ENCODE data around the gene THSD4.

The THSD4 gene

DNA sequence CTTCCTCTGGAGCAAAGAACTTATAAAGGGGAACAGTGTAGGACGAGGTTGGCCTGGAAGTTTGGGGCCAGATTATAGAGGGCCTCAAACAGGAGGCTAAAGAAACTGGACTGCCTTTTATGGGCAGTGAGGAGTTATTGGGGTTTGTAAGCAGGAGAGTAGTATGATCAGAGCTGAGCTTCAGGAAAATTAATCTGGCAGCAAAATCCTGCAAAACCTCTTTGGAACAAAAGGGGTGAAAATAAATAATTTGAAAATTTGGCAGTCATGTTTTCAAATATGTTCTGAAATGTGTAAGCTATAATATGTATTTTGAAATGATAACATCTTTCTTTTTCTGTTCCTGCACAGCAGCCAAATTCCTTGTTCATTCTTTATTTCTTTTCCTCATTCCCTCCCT, 164.9 kb downstream of the THSD4 start:
- Histone ChIP-seq H3K4me3 (replicated peaks; ENCODE audit: insufficient read depth, low read length) (no peak overlapping the region), H3K27ac (replicated peaks) (no peak overlapping the region), H3K27me3 (ENCODE audit: insufficient read depth, poor library complexity, severe bottlenecking) (no peaks in the 10 kb centered on the region)
- TF ChIP-seq SPI1 (IDR thresholded peaks at IDR 0.05; ENCODE audit: borderline replicate concordance, low read depth) (no peak), GABPA (IDR thresholded peaks at IDR 0.05; ENCODE audit: low read depth) (no peak), POLR2AphosphoS5 (IDR thresholded peaks at IDR 0.05; ENCODE audit: low read depth) (no peak)
- TF ChIP-seq, protein P1, sequence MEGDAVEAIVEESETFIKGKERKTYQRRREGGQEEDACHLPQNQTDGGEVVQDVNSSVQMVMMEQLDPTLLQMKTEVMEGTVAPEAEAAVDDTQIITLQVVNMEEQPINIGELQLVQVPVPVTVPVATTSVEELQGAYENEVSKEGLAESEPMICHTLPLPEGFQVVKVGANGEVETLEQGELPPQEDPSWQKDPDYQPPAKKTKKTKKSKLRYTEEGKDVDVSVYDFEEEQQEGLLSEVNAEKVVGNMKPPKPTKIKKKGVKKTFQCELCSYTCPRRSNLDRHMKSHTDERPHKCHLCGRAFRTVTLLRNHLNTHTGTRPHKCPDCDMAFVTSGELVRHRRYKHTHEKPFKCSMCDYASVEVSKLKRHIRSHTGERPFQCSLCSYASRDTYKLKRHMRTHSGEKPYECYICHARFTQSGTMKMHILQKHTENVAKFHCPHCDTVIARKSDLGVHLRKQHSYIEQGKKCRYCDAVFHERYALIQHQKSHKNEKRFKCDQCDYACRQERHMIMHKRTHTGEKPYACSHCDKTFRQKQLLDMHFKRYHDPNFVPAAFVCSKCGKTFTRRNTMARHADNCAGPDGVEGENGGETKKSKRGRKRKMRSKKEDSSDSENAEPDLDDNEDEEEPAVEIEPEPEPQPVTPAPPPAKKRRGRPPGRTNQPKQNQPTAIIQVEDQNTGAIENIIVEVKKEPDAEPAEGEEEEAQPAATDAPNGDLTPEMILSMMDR (IDR thresholded peaks at IDR 0.05; ENCODE audit: insufficient read depth, low read length): no peak
- TF ChIP-seq, protein P2, sequence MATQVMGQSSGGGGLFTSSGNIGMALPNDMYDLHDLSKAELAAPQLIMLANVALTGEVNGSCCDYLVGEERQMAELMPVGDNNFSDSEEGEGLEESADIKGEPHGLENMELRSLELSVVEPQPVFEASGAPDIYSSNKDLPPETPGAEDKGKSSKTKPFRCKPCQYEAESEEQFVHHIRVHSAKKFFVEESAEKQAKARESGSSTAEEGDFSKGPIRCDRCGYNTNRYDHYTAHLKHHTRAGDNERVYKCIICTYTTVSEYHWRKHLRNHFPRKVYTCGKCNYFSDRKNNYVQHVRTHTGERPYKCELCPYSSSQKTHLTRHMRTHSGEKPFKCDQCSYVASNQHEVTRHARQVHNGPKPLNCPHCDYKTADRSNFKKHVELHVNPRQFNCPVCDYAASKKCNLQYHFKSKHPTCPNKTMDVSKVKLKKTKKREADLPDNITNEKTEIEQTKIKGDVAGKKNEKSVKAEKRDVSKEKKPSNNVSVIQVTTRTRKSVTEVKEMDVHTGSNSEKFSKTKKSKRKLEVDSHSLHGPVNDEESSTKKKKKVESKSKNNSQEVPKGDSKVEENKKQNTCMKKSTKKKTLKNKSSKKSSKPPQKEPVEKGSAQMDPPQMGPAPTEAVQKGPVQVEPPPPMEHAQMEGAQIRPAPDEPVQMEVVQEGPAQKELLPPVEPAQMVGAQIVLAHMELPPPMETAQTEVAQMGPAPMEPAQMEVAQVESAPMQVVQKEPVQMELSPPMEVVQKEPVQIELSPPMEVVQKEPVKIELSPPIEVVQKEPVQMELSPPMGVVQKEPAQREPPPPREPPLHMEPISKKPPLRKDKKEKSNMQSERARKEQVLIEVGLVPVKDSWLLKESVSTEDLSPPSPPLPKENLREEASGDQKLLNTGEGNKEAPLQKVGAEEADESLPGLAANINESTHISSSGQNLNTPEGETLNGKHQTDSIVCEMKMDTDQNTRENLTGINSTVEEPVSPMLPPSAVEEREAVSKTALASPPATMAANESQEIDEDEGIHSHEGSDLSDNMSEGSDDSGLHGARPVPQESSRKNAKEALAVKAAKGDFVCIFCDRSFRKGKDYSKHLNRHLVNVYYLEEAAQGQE (IDR thresholded peaks at IDR 0.05; ENCODE audit: insufficient replicate concordance, low read depth): no peak
- no peak for DNase-seq (ENCODE audit: low read depth in 1 of 2, low spot score in 1 of 2)

DNA sequence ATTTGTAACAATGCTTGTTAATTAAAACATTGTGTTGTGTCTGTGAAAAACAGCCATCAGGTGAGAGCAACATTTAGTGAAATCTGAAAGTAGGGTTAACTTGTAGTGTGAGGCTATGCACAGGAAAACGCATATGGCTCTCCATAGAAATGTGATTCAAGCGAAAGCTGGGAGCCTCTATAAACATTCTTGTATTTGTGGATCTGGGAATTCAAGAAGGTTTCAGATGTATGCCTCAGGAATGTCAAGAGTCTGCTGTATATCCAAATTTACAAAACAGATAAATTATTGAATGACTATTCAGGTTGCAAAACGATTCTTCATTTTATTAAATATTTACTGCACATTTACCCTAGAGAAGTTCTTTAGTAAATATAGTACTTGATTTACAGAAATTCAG, 166.0 kb downstream of the THSD4 start:
- H3K27me3 ChIP-seq (ENCODE audit: insufficient read depth, poor library complexity, severe bottlenecking): no peaks in the 10 kb centered on the region
- no peak for DNase-seq (ENCODE audit: low read depth in 1 of 2, low spot score in 1 of 2)
- no peak overlapping the region for H3K27ac ChIP-seq (replicated peaks)
- no peak overlapping the region for H3K4me3 ChIP-seq (replicated peaks; ENCODE audit: insufficient read depth, low read length)
- no peak for TF ChIP-seq GABPA (IDR thresholded peaks at IDR 0.05; ENCODE audit: low read depth)

DNA sequence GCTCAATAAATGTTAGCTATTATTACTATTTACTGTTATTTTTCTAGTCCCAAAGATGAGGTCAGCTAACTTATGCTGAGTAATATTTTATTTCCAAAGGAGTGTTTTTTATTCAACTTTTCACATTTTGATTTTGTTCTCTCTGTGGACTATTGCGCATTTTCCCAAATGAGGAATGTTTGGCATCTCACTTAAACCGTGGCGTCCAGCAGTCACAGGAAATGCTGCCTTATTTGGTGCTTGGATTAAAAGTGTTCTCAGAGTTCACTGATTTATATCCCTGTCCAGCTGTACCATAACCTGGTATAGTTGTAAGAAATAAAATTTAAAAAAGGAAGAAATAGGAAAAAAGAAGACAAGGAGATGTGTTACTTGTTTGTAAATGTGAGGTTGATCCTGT, 166.8 kb downstream of the THSD4 start:
- Histone ChIP-seq H3K4me3 (replicated peaks; ENCODE audit: insufficient read depth, low read length) (no peak overlapping the region), H3K27ac (replicated peaks) (no peak overlapping the region), H3K27me3 (ENCODE audit: insufficient read depth, poor library complexity, severe bottlenecking) (no peaks in the 10 kb centered on the region)
- no peak for DNase-seq (ENCODE audit: low read depth in 1 of 2, low spot score in 1 of 2)
- TF ChIP-seq SPI1 (IDR thresholded peaks at IDR 0.05; ENCODE audit: borderline replicate concordance, low read depth) (no peak), POLR2AphosphoS5 (IDR thresholded peaks at IDR 0.05; ENCODE audit: low read depth) (no peak), GABPA (IDR thresholded peaks at IDR 0.05; ENCODE audit: low read depth) (no peak)
- TF ChIP-seq, protein P1 (IDR thresholded peaks at IDR 0.05; ENCODE audit: insufficient read depth, low read length): no peak
- TF ChIP-seq, protein P2 (IDR thresholded peaks at IDR 0.05; ENCODE audit: insufficient replicate concordance, low read depth): no peak

DNA sequence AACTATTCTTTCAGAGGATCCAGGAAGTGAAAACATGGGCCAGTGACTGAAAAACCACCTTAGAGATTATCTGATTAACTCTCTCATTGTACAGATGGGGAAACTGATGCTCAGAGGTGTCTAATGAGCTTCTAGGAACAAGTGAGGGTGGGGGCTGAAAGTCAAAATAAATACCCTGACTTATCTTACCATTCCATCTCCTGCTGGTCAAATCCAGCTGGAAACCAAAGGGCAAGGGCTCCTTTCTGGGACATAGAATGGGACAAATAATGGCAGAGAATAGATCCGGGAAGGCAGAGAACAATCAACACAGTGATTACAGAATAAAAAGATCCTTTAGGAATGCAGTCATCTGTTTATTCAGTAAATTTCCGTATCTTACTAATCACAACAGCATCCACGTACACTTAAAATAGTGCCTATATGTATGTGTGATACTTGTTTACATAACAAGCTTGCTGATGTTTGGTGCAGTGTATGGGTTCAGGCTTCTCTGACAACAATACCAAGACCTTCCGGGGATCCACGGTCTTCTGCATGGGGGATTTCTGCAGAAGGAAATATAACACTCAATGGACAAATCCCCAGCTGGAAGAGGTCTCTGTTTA, 173.2 kb downstream of the THSD4 start:
- DNase-seq (ENCODE audit: low read depth in 1 of 2, low spot score in 1 of 2): no peak
- Histone ChIP-seq H3K27ac (replicated peaks) (no peak overlapping the region), H3K4me3 (replicated peaks; ENCODE audit: insufficient read depth, low read length) (no peak overlapping the region), H3K27me3 (ENCODE audit: insufficient read depth, poor library complexity, severe bottlenecking) (no peaks in the 10 kb centered on the region)
- TF ChIP-seq, protein P1 (IDR thresholded peaks at IDR 0.05; ENCODE audit: insufficient read depth, low read length): no peak
- TF ChIP-seq POLR2AphosphoS5 (IDR thresholded peaks at IDR 0.05; ENCODE audit: low read depth): no peak
- TF ChIP-seq GABPA (IDR thresholded peaks at IDR 0.05; ENCODE audit: low read depth): no peak
- TF ChIP-seq, protein P2 (IDR thresholded peaks at IDR 0.05; ENCODE audit: insufficient replicate concordance, low read depth): no peak
- TF ChIP-seq SPI1 (IDR thresholded peaks at IDR 0.05; ENCODE audit: borderline replicate concordance, low read depth): no peak

Data from HL-60 (cell line).